Fibroblast of skin of abdomen (primary cell): ENCODE results near the gene PIK3CB.
"Not testable (repeated sequence)": the region's sequence is repeated elsewhere in the genome, so short reads cannot be mapped to it uniquely, and the experiment has no call there.

Experiments used
- DNase-seq: peaks from one replicate; pipeline ENCODE4 v3.0.0-alpha.2; 2013

PIK3CB gene

GRCh38 chr3:138604106-138604595, 230.6 kb downstream of the PIK3CB start:
- DNase-seq: not testable (repeated sequence)
